Fibroblast of gingiva (primary cell): Measurements from ENCODE around the gene FOXK1.

Source experiments
- DNase-seq: peaks from one replicate; pipeline ENCODE4 v3.0.0-alpha.2; 2011; ENCODE audit warnings: low read depth

FOXK1 gene

DNA sequence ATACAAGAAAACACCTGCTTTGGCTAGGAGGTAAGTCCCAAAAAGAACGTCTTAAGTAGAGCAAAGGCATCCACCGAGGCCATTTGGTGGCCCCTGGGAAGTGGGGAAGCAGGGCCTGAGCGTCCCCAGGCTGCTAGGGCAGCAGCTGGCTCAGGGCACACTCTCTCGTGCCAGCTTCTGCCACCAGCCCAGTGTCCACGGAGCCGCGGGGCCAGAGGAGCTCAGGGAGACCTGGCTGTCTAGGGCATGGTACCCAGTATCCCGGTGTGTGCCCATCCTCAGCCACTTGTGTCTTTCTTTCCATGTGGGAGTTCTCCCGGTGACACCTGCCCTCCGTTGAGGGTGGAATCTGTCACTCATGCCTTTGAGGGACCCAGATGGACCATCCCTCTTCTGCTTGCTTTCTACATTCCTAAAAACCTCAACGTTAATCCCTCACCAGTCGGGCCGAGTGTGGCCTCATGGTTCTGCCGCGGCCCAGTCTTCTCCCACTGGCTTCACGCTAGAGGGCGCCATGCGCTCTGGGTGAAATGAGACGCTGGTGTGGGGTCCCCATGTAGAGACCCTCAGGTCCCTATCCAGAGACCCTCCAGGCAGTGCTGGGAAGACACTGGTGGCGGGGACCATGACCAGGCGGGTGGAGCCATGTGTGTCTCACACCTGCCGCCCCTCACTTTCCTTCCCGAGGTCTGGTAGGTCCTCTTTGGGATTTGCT lies 83.8 kb downstream of the FOXK1 start:
- DNase-seq: no peak

DNA sequence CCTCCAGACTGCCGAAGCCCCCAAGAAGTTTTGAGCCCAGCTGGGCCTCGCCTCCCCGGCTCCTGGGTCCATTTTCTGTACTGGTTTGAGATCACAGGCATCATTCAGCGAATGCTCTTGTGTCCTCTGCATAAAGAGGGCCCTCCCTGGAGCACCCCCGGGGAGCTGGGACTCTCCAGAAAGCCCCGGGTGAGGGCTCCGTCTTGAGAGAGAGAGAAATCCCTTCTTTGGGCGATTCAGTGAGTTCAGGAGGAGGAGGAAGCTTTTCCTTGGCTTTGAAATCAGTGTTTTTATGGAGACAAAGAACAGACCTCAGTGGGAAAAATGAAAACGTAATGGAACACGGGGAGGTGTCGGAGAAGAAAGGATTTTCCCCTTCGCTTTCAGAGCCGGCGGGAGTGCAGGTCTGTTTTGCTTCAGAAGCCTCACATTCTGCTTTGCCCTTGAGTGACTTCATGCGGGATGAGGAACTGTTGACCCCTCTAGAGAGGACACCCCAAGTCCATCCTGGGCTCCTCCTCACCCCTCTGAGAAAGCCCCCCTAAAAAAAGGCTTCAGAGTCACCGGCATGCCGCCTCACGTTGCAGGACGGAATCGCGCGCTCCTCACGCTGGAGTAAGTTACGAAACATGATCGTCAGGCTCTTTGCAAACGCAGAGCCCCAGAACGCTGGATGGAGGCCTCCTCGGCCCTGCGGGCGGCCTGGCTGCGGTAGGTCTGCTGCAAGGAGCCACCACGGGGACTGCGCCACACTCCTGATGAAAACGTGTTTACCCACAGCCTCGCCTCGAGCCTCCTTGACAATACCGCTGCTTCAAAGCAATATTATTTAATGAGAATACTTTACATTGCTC lies 84.8 kb downstream of the FOXK1 start:
- no peak for DNase-seq

DNA sequence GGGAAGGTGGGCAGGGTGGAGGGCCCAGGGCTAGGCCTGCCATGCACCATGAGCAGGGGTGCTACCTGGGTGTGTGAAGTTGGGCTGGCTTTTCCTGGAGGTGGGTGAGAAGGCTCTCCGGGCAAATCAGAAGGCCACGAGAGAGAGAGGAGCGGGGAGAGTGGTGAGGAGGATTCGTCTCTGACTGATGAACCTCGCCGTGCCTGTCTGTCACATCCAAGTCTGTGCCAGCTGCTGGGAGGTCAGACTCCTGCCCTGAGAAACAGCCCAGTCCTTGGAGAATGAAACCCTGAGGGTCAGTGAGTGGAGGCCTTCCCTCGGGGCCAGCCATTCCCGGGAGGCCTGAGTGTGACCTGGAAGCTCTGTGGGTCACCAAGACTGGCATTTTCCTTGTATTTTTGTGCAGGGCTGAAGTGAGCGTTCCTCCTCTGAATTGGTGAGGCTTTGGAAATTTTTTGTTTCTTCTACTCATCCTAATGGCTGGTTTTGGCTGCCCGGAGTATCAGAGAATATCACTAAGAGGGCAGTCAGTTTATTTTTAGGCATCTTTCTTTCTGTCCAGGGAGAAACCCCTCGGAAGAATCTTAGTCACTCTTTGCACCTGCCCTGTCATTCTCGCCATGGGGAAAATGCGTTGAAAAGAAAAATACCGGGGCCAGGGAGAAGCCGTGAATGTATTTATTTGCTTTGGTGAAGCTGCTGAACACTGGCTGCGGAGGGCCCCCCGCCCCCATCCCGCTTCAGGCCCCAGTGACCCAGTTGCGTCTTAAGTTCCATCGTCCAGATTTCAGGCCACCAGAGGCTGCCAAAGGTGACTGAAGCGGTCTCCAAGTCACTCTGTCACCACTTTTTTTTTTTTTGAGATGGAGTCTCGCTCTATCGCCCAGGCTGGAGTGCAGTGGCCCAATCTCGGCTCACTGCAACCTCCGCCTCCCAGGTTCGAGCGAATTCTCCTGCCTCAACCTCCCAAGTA lies 86.8 kb downstream of the FOXK1 start:
- no peak for DNase-seq

DNA sequence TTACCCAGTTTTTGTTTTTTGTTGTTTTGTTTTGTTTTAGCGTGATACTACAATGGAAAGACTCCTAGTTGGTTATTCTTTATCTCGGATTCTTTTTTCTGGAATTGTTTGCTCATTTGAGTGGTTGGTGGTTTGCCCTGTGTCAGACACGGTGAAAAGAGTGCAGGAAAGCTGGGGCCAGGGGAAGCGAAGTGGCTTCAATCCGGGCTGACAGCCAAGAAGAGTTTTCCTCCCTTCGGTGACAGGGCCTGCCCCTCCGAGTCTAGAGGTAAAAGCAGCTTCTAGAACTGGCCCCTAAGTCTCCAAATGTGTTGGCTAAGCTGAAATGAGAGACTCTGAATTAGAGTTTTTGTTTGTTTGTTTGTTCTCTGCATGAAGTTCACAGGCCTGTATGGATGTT lies 87.7 kb downstream of the FOXK1 start:
- DNase-seq: no peak

GRCh38 chr7:4770886-4771285 lies 88.8 kb downstream of the FOXK1 start:
- no peak for DNase-seq

GRCh38 chr7:4771737-4772136 lies 89.6 kb downstream of the FOXK1 start:
- no peak for DNase-seq

DNA sequence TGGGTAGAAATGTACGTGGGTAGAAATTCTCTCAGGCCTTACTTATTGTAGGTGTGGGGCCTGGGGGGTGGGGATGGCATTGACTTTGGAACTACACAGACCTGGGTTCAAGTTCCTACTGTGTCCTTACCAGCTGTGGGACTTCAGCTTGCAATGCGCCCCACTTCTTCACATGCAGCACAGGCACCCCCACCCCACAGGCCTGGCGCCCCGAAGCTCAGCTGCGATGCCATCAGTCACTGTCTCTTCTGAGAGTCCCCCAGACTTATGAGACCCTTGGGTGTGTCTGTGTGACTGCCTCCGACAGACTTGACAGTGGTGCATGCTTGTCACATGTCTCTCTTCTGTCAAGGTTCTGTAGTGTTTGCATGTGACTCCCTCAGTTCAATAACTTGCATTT lies 90.2 kb downstream of the FOXK1 start:
- no peak for DNase-seq

DNA sequence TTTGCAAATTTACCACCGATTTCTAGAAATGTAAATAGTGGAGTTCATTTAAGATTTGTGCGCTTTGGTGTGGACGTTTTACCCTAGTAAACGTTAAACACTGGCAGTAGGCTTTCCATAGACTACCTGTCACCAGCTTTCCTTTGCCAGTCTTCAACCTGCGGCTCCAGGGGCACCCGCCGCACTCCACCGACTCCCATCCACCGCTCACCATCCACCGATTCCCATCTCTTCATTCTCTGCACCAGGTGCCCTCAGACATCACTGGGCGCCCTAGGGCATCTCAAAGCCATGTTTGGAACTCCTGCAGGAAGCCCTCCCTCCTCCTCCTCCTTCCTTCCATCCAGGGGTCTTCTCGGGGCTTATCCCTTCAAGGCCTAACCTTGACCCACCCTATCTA lies 91.9 kb downstream of the FOXK1 start:
- DNase-seq: no peak

GRCh38 chr7:4774658-4775249 lies 92.7 kb downstream of the FOXK1 start:
- DNase-seq: peak; percentile 65

DNA sequence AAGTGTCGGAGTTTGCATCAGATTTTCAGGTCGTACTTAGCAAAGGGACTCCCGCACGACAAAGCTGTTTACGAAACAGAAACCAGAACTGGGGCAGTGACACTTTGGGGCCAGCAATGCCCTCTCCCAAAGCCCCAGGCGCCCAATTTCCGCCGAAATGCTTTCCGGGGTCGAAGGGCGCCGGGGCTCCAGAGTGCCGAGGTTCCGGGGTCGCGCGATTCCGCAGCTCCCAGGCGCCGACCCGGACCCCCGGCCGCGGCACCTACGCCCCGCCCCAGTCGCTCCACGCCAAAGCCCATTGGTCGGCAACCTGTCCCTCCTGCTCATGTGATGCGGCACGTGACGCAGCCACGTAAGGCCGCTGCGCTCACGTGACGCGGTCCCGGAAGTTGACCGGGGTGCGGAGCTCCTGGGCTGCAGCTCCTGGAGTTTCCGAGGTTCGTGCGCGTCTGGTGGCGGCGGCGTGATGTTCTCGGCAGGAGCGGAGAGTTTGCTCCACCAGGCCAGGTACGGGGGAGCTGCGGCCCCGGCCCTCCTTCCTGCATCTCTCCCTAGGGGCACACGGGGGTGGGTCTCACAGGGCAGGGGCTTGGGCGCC lies 93.3 kb downstream of the FOXK1 start, which contains the start of gene AP5Z1:
Gene AP5Z1 (plus strand): TSS at position 374 of the 598 bp plus-strand sequence. CDS start 93 bp downstream, at position 467.
- DNase-seq: peak; percentile 96

DNA sequence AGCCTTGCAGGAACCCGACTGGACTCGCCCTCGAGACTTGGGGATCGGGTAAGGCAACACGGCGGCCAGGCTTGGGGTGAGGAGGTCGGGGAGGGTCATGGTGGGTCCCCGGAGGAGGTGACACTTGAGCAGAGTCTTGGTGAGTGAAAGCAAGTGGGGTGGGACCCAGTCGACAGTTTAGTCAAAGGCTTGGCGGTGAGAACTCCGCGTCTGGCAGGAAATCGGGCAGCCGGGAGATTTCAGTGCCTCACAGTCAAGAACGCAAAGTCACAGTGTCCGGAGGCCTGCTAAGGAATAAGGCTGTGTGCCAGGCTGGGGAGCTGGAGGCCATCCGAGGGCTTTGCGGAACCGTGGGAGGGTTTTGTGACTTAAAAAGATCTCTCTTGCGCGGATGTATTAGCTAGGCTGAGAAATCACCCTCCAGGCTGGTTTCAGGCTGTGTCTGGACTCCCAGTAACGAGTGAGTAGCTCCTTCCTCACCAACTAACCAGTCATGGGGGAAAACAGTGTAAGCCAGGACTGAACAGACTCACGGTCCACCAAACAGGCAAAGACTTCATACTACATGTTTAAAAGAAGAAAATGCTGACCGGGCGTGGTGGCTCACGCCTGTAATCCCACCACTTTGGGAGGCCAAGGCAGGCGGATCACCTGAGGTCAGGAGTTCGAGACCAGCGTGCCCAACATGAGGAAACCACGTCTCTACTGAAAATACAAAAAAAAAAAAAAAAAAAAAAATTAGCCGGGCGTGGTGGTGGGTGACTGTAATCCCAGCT lies 93.9 kb downstream of the FOXK1 start:
- peak; percentile 57 for DNase-seq

DNA sequence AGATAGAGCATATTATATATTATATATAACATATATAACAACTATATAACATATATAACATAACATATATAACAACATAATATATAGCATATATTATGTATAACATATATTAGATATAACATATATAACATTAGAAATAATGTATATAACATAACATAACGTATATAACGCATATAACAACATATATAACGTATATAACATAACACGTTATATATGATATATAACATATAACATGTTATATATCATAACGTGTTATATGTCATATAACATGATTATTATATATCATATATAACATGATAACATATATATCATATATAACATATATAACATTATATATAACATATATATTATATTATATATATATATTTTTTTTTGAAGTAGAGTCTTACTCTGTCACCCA lies 97.0 kb downstream of the FOXK1 start:
- no peak for DNase-seq

GRCh38 chr7:4781366-4782069 lies 99.4 kb downstream of the FOXK1 start:
- no peak for DNase-seq

GRCh38 chr7:4782333-4783291 lies 100.5 kb downstream of the FOXK1 start:
- DNase-seq: no peak

DNA sequence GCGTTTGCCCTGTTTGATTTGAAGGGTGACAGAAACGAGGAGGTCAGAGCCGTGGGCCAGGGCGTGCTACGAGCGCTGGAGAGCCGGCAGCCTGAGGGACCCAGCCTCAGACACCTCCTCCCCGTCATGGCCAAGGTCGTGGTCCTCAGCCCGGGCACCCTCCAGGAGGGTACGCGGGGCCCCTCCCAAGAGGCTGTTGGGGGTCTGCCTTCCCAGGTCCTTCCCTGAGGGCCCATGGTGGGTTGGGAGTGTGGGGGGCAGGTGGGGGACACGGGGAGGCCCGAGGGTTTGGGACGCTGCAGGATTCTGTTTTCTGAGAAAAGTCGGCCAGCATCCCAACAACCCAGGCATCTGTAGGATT lies 101.2 kb downstream of the FOXK1 start:
- DNase-seq: no peak

DNA sequence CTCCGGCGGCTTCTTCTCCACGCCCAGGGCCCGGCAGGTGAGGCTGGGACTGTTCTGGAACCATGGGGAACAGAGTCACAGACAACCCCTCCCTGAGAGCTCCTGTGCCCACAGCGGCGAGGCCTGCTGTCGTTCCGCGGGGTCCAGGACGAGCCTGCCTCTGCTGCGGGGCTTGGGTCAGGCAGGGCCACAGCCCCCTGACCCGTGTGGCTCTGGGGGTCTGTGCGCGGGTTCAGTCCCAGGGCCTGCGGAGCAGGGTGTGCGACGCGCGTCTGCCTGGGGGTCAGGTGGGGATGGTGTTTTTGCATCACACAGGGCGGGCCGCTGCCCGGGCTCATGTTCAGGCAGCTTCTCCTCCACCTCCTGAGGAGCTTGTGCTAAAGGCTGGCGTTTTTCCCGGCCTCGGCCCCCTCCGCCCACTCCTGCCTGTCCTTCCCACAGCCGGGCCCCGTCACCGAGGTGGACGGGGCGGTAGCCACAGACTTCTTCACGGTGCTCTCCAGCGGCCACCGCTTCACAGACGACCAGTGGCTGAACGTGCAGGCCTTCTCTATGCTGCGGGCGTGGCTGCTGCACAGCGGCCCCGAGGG lies 101.8 kb downstream of the FOXK1 start:
- no peak for DNase-seq

DNA sequence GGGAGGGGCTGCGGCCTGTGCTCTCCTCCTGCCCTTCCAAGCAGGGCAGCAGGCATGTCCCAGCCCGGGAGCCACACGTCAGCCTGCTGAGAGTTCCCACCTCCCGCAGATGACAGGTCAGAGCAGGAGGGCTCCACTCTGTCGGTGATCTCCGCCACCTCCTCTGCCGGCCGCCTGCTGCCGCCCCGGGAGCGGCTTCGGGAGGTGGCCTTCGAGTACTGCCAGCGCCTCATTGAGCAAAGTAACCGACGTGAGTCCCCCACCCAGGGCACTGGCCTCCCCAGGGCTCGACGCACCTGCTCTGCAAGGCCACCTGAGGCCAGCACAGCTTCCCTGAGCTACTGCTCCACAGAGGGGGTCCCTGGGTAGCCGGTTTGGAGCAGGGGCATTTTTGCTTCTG lies 102.7 kb downstream of the FOXK1 start:
- no peak for DNase-seq

- DNase-seq: no peak
Measured at GRCh38 chr7:4785371-4785770, 103.3 kb downstream of the FOXK1 start.
